CD14-positive monocyte (primary cell): ENCODE results near the gene PRLR. TPM values are rescaled to one million over a fixed set of nuclear protein-coding genes. Genes with fewer than 3 reads are reported as not detected.

Experiments used
- DNase-seq, 3 donors: peaks; one replicate each; pipeline ENCODE4 v3.0.0-alpha.2; 2011 to 2022
- H2AFZ ChIP-seq: 2 replicates; pipeline ENCODE4 v1.6.0; 2012; ENCODE audit warnings: mild to moderate bottlenecking, low read depth, low read length, inconsistent platforms; ENCODE audit not compliant: insufficient read depth, poor library complexity, severe bottlenecking
- H3K27ac ChIP-seq, 2 donors: 1 replicate in 1 of 2; 2 replicates in 1 of 2; pipeline ENCODE4 v1.5.1; 2012 to 2013; ENCODE audit warnings: low read length in 2 of 2, control low read depth in 1 of 2, inconsistent platforms in 1 of 2, low read depth in 1 of 2, mild to moderate bottlenecking in 1 of 2
- H3K27me3 ChIP-seq, 2 donors: one replicate each; pipeline versions ENCODE4 v1.6.0 to v1.6.1; 2011 to 2013; ENCODE audit warnings: low read length in 2 of 2; ENCODE audit not compliant: control insufficient read depth in 2 of 2, insufficient read depth in 2 of 2
- H3K36me3 ChIP-seq, 2 donors: replicated peaks in 1 of 2; 1 replicate in 1 of 2; 2 replicates in 1 of 2; pipeline versions ENCODE4 v1.5.1 to v1.6.1; 2012 to 2013; ENCODE audit warnings: low read length in 2 of 2, control low read depth in 1 of 2, inconsistent platforms in 1 of 2, mild to moderate bottlenecking in 1 of 2; ENCODE audit not compliant: insufficient read depth in 2 of 2, control insufficient read depth in 1 of 2
- H3K4me1 ChIP-seq, 2 donors: 1 replicate in 1 of 2; 2 replicates in 1 of 2; pipeline versions ENCODE4 v1.5.1 to v1.6.1; 2012 to 2013; ENCODE audit warnings: low read length in 2 of 2, control low read depth in 1 of 2, inconsistent platforms in 1 of 2, mild to moderate bottlenecking in 1 of 2, moderate library complexity in 1 of 2; ENCODE audit not compliant: insufficient read depth in 2 of 2, control insufficient read depth in 1 of 2
- H3K4me2 ChIP-seq: replicated peaks from 2 replicates; pipeline ENCODE3; 2012; ENCODE audit warnings: low read length, moderate library complexity, mild to moderate bottlenecking; ENCODE audit not compliant: poor library complexity, severe bottlenecking; ENCODE audit errors: extremely low read depth
- H3K4me3 ChIP-seq, 3 experiments: fragments of 200-600 bp in 1 of 3; sonication (generic) in 1 of 3; replicated peaks in 1 of 3; 1 replicate in 2 of 3; 2 replicates in 1 of 3; pipeline ENCODE4 v1.5.1; 2011 to 2013; ENCODE audit warnings: low read length in 3 of 3, mild to moderate bottlenecking in 3 of 3, control low read depth in 2 of 3, low read depth in 2 of 3, inconsistent platforms in 1 of 3, moderate library complexity in 1 of 3
- H3K79me2 ChIP-seq: 2 replicates; pipeline ENCODE4 v1.6.0; 2012; ENCODE audit warnings: mild to moderate bottlenecking, control low read depth, inconsistent platforms, low read length, moderate library complexity; ENCODE audit not compliant: insufficient read depth
- H3K9ac ChIP-seq: 2 replicates; pipeline ENCODE4 v1.6.0; 2017; ENCODE audit warnings: low read length, mild to moderate bottlenecking; ENCODE audit not compliant: insufficient read depth, poor library complexity, severe bottlenecking
- H3K9me3 ChIP-seq, 2 donors: replicated peaks in 1 of 2; 1 replicate in 1 of 2; 2 replicates in 1 of 2; pipeline versions ENCODE4 v1.5.1 to v1.6.1; 2012 to 2013; ENCODE audit warnings: low read length in 2 of 2, control low read depth in 1 of 2; ENCODE audit not compliant: control insufficient read depth in 1 of 2, insufficient read depth in 1 of 2
- H4K20me1 ChIP-seq: 2 replicates; pipeline ENCODE4 v1.6.0; 2012; ENCODE audit warnings: mild to moderate bottlenecking, low read length, control low read depth, moderate library complexity; ENCODE audit not compliant: insufficient read depth
- H3K27ac Mint-ChIP-seq, 7 donors: one replicate each; pipeline ENCODE4 v1.8.0; 2020; ENCODE audit warnings: mild to moderate bottlenecking in 7 of 7, mixed read lengths in 7 of 7, moderate library complexity in 6 of 7, inconsistent platforms in 2 of 7
- H3K27me3 Mint-ChIP-seq, 3 donors: one replicate each; pipeline ENCODE4 v1.8.0; 2021 to 2022; ENCODE audit warnings: low read depth in 3 of 3, mild to moderate bottlenecking in 3 of 3, mixed read lengths in 3 of 3, moderate library complexity in 3 of 3, inconsistent platforms in 1 of 3
- H3K36me3 Mint-ChIP-seq, 2 donors: one replicate each; pipeline ENCODE4 v1.8.0; 2020; ENCODE audit warnings: mixed read lengths in 2 of 2, inconsistent platforms in 1 of 2, mild to moderate bottlenecking in 1 of 2
- H3K4me1 Mint-ChIP-seq: one replicate; pipeline ENCODE4 v1.8.0; 2020; ENCODE audit warnings: mild to moderate bottlenecking, mixed read lengths
- H3K4me3 Mint-ChIP-seq, 2 donors: one replicate each; pipeline ENCODE4 v1.8.0; 2020; ENCODE audit warnings: mild to moderate bottlenecking in 2 of 2, mixed read lengths in 2 of 2, moderate library complexity in 1 of 2
- H3K9me3 Mint-ChIP-seq, 7 donors: one replicate each; pipeline ENCODE4 v1.8.0; 2020 to 2022; ENCODE audit warnings: mixed read lengths in 7 of 7, mild to moderate bottlenecking in 6 of 7, moderate library complexity in 6 of 7, inconsistent platforms in 2 of 7
- WGBS: methylation state at CpG from one replicate; pipeline ENCODE4 v1.1.5; 2013; ENCODE audit warnings: missing lambda C conversion rate; ENCODE audit not compliant: insufficient coverage; 5-methylcytosine and 5-hydroxymethylcytosine counted together
- intact Hi-C, 2 donors: fragments of 100-400 bp; cut with micrococcal nuclease; formaldehyde crosslinking; loops; one replicate each; pipeline versions ENCODE4 v1.15.0 to v1.15.1; 2023
- polyA plus RNA-seq, 3 donors: library from polyadenylated mRNA; depleted of rRNA in 1 of 3; unstranded in 2 of 3; stranded (reverse) in 1 of 3; fragments of 300-500 nt in 2 of 3; fragments of >200 nt in 1 of 3; fragmentation: Illumina TruSeq in 2 of 3; gene quantifications; 1 replicate in 2 of 3; 2 replicates in 1 of 3; pipeline ENCODE4 v1.2.3, GENCODE V29; 2012 to 2021
- TF ChIP-seq, protein P1 (sequence below): fragments of 200-600 bp; IDR thresholded peaks from one replicate; pipeline ENCODE4 v1.8.0; 2022; ENCODE audit warnings: antibody characterized with exemption, mild to moderate bottlenecking

The PRLR gene
- polyA plus RNA-seq, 3 donors = 0.12 to 1.7 (median 0.88) TPM

DNA sequence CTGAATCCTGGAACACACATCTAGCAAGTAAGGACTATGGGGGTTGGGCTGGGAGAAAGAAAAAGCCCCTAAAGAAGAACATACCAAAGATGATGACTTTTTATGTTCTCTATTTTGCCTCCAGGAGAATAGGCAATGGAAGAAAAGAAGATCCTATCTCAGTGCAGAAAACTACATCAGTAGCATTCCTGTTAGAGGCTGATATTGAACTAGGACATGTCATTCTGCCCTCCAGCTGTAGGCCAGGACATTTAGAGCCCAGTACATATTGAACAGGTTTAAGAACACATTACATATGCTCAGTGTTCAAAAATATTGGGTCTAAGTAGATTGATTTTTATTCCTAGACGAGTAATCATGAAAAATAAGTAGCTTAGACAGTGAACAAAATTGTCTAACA lies 24.7 kb downstream of the PRLR start:
- Mint-ChIP-seq H3K4me1 (peaks cover 18% of the 10 kb centered on the region), H3K9me3 (no peaks in the 10 kb centered on the region), H3K27me3 (peaks cover 0 to 1% (median 0%) of the 10 kb centered on the region in 3 donors), H3K4me3 (no peak overlapping the region), H3K36me3 (peaks cover 16 to 24% of the 10 kb centered on the region in 2 donors), H3K27ac (peak overlapping the region in 1 of 7 donors; percentile 0)
- H3K27me3 ChIP-seq = no peaks in the 10 kb centered on the region
- H3K4me1 ChIP-seq = peaks cover 0 to 5% of the 10 kb centered on the region in 2 donors
- H3K4me2 ChIP-seq = no peak overlapping the region
- intact Hi-C loops = no loop called here
- H2AFZ ChIP-seq = no peak overlapping the region
- no peak for DNase-seq
- H3K9me3 ChIP-seq = no peaks in the 10 kb centered on the region
- H4K20me1 ChIP-seq = no peaks in the 10 kb centered on the region
- TF ChIP-seq, protein P1, sequence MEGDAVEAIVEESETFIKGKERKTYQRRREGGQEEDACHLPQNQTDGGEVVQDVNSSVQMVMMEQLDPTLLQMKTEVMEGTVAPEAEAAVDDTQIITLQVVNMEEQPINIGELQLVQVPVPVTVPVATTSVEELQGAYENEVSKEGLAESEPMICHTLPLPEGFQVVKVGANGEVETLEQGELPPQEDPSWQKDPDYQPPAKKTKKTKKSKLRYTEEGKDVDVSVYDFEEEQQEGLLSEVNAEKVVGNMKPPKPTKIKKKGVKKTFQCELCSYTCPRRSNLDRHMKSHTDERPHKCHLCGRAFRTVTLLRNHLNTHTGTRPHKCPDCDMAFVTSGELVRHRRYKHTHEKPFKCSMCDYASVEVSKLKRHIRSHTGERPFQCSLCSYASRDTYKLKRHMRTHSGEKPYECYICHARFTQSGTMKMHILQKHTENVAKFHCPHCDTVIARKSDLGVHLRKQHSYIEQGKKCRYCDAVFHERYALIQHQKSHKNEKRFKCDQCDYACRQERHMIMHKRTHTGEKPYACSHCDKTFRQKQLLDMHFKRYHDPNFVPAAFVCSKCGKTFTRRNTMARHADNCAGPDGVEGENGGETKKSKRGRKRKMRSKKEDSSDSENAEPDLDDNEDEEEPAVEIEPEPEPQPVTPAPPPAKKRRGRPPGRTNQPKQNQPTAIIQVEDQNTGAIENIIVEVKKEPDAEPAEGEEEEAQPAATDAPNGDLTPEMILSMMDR = no peak
- peaks cover 68% of the 10 kb centered on the region for H3K79me2 ChIP-seq
- no peak overlapping the region for H3K4me3 ChIP-seq
- no peaks in the 10 kb centered on the region for H3K36me3 ChIP-seq
- no CpG with 5 or more reads among the region's 1 CpG for WGBS
- H3K9ac ChIP-seq = no peak overlapping the region
- H3K27ac ChIP-seq = no peak overlapping the region

DNA sequence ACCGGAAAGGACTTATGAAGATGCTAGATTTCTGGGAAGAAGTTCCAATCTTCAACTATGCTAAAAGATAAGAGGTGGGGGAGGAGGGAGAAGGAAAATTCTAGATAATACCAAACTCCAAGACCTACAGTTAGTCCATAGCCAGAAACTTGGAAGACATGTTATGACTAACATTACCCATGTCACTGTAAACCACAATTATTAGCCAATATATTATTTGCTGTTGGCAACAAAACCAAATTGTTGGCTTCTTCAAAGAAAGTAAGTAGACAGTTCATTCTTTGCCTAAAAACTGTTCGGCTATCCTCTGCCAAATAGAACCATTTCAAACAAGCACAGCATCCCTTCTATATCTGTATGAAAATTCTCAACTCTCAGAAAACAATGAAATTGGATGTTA lies 25.1 kb downstream of the PRLR start:
- H3K36me3 ChIP-seq = no peaks in the 10 kb centered on the region
- no peaks in the 10 kb centered on the region for H4K20me1 ChIP-seq
- H2AFZ ChIP-seq = no peak overlapping the region
- Mint-ChIP-seq H3K9me3 (no peaks in the 10 kb centered on the region), H3K27me3 (peaks cover 0 to 1% (median 0%) of the 10 kb centered on the region in 3 donors), H3K4me1 (peaks cover 13% of the 10 kb centered on the region), H3K4me3 (no peak overlapping the region), H3K27ac (peak overlapping the region in 1 of 7 donors; percentile 0), H3K36me3 (peaks cover 16 to 25% of the 10 kb centered on the region in 2 donors)
- no peak overlapping the region for H3K9ac ChIP-seq
- H3K79me2 ChIP-seq = peaks cover 68% of the 10 kb centered on the region
- peaks cover 0 to under 1% of the 10 kb centered on the region in 2 donors for H3K4me1 ChIP-seq
- no peak for DNase-seq
- H3K27ac ChIP-seq = no peak overlapping the region
- TF ChIP-seq, protein P1 = no peak
- no peaks in the 10 kb centered on the region for H3K27me3 ChIP-seq
- H3K4me3 ChIP-seq = no peak overlapping the region
- intact Hi-C loops = no loop called here
- no peaks in the 10 kb centered on the region for H3K9me3 ChIP-seq
- WGBS = no CpG with 5 or more reads among the region's 2 CpGs
- no peak overlapping the region for H3K4me2 ChIP-seq
